SKM-1 treated with dmso at 0.1 percent for 144 hours (cell line): ENCODE measurements around the gene SNRPD3.
"Not testable (repeated sequence)": the region's sequence is repeated elsewhere in the genome, so short reads cannot be mapped to it uniquely, and the experiment has no call there.

Source experiments
- DNase-seq: peaks from one replicate; lab custom pipeline; 2025; ENCODE audit not compliant: unreplicated experiment; lab: John Stamatoyannopoulos, UW

The SNRPD3 gene

DNA sequence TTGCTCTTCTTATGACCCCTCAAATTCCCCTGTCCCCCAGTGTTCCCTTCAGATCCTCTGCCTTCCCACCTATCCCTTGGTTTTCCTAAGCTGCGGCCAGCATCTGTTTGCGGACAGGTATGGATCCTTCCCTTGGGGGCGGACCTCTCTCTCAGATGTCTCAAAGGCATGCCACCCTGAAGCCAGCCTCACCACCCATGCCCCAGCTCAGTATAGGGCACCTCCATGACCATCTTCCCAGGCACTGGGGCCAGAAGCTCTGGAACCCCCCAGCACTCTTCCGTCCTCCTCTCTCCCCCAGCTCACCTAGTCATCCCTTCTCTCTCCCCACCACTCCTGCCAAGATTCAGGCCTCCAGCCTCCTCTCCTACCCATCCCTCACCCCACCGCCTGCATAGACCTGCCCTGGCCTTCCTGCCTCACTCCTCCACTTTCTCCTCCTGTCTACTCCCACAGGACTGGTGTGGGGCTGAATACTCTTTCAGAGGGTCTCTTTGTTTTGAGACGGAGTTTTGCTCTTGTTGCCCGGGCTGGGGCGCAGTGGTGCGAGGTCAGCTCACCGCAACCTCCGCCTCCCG, 34.9 kb downstream of the SNRPD3 start:
- DNase-seq, result no peak

GRCh38 chr22:24591286-24591830, 35.6 kb downstream of the SNRPD3 start:
- no peak for DNase-seq

DNA sequence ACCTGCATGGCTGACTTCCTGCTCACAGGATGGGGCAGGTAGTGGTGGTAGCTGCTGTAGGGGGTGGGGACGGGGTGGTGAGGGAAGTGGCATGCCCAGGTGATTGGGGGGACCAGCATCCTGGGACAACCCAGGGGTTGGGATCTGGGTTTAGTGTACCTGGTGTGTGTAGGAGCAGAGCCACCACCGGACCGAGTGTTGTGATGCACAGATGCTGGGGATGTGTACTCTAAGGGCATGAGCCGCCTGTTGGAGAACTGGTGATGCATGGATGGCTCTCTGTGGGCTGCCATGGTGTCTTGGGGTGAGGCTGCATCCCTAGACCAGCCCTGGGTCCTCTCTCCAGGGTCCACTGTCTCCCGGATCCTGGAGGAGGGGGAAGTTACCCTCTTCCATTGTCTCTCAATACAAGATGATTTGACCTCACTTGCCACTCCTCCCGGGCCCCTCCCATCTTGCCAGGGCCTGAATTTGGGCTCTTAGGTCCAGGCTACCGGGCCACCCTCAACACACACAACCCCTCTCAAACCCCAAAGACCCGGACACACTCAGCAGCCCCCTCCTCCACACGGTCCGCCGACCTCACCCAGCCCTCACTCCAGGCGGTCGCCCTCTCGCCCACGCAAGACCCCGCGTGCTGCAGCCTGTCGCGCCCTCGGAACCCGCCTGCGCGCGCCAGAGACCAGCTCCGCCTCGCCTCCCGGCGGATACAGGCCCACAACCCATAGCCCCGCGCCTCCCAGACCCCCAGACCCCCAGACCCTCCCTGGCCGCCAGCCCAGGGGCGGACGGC, 36.5 kb downstream of the SNRPD3 start:
- no peak for DNase-seq

- peak; percentile 53 for DNase-seq
Measured at GRCh38 chr22:24592851-24593558, 37.2 kb downstream of the SNRPD3 start, which contains the start of gene LRRC75B. Gene LRRC75B, minus strand, starts transcription at chr22:24593073. Its CDS starts 34 bp downstream, at chr22:24593039.

DNA sequence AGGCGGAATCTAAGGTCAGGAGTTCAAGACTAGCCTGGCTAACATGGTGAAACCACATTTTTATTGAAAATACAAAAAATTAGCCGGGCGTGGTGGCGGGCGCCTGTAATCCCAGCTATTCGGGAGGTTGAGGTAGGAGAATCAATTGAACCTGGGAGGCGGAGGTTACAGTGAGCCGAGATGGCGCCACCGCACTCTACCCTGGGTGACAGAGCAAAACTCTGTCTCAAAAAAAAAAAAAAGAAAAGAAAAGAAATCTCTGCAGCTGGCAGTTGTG, 37.7 kb downstream of the SNRPD3 start:
- not testable (repeated sequence) for DNase-seq

- DNase-seq, result no peak
Measured at GRCh38 chr22:24593836-24594568, 38.2 kb downstream of the SNRPD3 start.

GRCh38 chr22:24594569-24595120, 38.8 kb downstream of the SNRPD3 start:
- no peak for DNase-seq

- DNase-seq, result no peak
Measured at GRCh38 chr22:24595228-24595627, 39.4 kb downstream of the SNRPD3 start.

- DNase-seq, result no peak
Measured at GRCh38 chr22:24595863-24596262, 40.1 kb downstream of the SNRPD3 start.

DNA sequence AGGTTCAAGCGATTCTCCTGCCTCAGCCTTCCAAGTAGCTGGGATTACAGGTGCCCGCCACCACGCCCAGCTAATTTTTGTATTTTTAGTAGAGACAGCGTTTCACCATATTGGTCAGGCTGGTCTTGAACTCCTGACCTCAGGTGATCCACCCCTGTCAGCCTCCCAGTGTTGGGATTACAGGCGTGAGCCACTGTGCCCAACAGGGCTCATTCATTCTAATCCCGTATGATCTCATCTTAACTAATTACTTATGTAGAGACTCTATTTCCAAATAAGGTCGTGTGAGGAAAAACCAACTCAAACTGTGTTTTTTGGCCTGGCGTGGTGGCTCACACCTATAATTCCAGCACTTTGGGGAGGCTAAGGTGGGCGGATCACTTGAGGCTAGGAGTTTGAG, 41.3 kb downstream of the SNRPD3 start:
- DNase-seq, result not testable (repeated sequence)

GRCh38 chr22:24599514-24599913, 43.7 kb downstream of the SNRPD3 start:
- DNase-seq, result no peak

GRCh38 chr22:24599958-24600715, 44.3 kb downstream of the SNRPD3 start:
- DNase-seq, result not testable (repeated sequence)

DNA sequence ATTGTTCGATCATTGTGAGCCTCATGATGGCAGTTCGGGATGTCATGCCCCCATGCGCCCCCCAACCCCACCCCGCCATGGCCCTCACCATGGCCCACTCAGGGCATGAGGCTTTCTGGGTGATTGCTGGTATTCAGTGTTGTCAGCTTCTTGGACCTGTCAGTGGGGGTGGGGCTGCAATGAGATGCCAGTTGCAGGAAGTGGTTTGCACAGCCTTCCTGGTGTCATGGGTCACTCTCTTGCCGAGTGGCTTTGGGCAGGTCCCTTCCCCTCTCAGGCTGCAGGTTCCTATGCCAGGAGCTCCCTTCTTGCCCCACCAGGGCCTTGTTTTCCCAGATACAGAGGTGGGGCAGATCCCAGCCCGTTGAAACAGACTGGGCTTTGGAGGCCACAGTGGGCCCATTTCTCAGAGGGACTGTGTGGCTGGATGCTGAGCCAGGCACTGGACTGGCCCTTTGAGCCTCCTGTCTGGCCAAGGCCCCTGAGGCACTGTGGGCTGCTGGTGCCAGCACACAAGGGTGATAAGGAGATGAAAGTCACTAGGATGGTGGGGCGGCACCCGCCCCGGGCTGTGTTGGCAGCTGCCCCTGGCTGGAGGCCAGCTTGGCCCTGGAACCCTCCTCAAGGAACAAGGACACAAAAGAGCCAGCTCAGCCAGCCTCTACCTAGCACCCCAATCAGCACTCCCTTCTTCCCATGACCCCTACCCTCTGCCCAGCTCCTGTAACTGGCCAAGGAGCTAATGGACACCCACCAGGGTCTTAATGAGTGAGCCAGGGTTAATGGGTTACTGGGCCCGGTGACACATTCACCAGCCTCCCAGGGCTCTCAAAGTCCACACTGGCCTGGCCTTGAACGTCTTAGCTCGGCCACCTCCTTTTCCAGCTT, 45.7 kb downstream of the SNRPD3 start:
- DNase-seq, result peak; percentile 58

DNA sequence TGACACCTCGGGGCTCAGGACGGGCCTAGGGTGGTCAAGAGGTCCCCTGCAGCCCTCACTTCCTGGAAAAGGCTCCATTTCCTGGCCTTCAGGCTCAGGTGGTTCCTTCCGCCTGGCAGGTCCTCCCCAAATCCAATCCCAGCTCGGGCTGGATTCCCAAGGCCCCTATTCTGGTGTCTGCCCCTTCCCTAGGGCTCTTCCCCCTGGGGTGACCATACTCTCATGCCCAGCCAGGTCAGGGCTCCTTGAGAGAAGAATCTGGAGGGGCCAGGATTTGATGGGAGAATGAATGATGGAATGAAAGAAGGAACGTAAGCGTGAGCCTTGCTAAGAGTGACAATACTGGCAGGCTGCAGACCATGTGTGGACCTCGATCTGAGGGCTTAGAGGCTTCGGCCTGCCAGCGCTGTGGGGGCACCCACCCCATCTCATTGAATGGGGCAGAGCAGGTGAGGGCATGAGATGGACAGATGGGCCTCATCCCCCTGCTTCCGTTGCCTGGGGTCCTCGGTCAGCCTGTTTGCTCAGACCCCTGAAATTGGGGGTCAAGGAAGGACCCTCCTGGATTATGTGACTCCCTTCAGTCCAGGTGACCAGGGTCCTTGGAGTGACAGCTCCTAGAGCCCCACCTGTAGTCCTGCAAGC, 46.4 kb downstream of the SNRPD3 start:
- not testable (repeated sequence) for DNase-seq

DNA sequence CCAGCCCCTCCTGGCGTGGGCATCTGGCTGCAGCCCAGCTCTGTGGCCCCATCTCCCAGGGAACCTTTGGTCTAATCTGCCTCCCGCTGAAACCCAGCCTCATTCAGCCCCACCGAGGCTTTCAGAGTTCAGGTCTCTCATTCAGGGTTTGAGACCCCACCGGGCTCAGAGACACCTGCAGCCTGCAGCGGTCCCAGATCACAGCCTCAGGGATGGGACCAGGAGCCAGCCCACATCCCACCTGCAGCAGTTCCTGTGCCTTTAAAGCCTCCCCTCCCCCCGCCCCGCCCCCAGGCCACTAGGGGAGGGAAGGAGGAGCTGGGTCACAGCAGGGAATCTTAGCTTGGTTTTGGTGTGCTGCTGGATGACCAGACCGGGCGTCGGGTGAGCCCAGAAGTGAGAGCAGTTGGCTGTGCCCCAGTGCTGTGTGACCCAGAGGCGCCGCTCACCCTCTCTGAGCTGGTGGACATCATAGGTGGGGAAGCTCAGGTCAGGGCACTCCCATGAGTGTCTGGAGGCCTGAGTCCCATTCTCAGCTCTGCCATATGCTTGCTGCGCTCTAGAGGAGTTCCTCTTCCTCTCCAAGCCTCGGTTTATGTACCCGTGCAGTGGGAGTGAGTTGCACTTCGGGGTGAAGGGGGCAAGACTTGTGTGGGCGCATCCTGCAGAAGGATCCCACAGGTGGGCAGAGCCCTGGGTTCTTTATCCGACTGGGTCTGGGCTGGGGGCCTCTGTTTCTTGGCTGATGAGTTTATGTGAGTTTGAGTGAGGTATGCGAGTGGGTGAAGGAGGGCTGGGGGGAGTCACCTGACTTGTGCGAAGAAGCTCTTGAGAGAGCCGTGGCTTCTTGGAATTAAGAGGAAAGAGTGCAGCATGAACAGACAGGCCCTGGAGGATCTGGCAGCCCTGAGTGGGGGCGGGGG, 47.3 kb downstream of the SNRPD3 start, which contains the start of gene GGT1:
Gene GGT1 (plus strand): TSS at position 347 of the 923 bp plus-strand sequence. CDS start 7,889 bp downstream, outside the sequence.
- DNase-seq, result not testable (repeated sequence)

DNA sequence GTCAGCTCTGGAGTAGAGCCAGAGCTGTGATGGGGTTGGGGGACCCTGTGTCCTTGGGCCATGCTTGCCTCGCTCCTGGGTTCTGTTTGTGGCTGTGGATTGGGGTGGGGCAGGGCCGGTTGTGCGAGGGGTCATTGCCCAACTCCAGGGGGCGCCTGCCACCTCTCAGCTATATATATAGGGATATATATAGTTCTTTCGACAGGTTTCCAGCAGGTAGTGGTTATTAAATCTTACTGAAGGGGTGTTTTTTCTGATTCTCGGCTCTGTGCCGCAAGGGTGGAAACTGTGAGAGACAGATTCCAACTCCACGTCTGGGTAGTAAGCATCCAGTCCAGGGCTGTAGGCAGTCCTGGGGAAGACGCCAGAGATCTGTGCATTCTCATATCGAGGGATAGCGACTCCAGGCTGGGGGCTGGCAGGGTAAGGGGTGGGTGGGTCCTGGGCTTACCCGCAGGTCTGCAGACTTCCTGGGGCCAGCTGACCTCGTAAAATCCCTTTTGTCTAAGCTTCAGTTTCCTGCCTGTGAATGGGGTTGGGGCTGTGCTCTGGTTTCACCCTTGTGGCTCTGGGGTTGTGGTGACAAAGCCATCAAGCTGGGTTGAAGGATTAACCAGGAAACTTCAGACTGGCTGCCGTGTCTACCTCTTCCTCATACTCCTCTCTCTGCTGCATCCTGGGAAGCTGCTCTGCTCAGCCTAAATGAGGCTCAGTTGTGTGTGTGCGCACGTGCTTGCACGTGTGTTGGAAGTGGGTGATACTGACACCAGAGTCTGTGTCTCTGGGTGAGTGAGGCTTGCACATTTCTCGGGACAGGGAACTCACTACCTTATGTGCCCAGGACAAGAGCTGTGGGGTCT, 48.2 kb downstream of the SNRPD3 start:
- peak; percentile 41 for DNase-seq
